ENCODE measurements around the gene TPD52L1.

Gene TPD52L1

GRCh38 chr6:125190667-125191066 is 37.1 kb downstream of the TPD52L1 start:
- ChIA-PET CTCF (interaction anchor here (0.9 kb wide), 1 partner anchor 322 kb away, joined by 3 read pairs; no protein-coding TSS in a partner anchor), POLR2A (ENCODE audit: low non-redundant PET) (no interaction called here)
- DNase-seq (ENCODE audit: low spot score), result no peak
- no peak for TF ChIP-seq CTCF (conservative IDR thresholded peaks at IDR 0.05; ENCODE audit: low read depth)
- H3K27ac ChIP-seq, result no peak overlapping the region

GRCh38 chr6:125191916-125192609 is 38.5 kb downstream of the TPD52L1 start:
- CTCF ChIA-PET, result interaction anchor here (0.6 to 2.2 kb wide), 8 partner anchors 9 to 407 kb away, joined by 3 to 13 read pairs (median 4); partner anchors contain the start of gene HDDC2
- peak; percentile 73 for DNase-seq (ENCODE audit: low spot score)
- POLR2A ChIA-PET (ENCODE audit: low non-redundant PET), result no interaction called here
- peak overlapping the region; percentile 45 for H3K27ac ChIP-seq
- peak; percentile 69 for TF ChIP-seq CTCF (conservative IDR thresholded peaks at IDR 0.05; ENCODE audit: low read depth)

- ChIA-PET CTCF (interaction anchor here (0.5 to 2.2 kb wide), 5 partner anchors 27 to 406 kb away, joined by 3 to 13 read pairs (median 4); no protein-coding TSS in a partner anchor), POLR2A (ENCODE audit: low non-redundant PET) (no interaction called here)
- DNase-seq (ENCODE audit: low spot score), result no peak
- peak; percentile 25; the same call in 1 of the 2 replicates for TF ChIP-seq CTCF (conservative IDR thresholded peaks at IDR 0.05; ENCODE audit: low read depth)
- H3K27ac ChIP-seq, result peak overlapping the region; percentile 45
Measured at GRCh38 chr6:125192610-125192930, 39.0 kb downstream of the TPD52L1 start.

- POLR2A ChIA-PET (ENCODE audit: low non-redundant PET), result interaction anchor here (0.5 kb wide), 1 partner anchor 51 kb away, joined by 3 read pairs; no protein-coding TSS in a partner anchor
- CTCF ChIA-PET, result interaction anchor here (0.5 to 2.2 kb wide), 6 partner anchors 27 to 405 kb away, joined by 3 to 13 read pairs (median 4); no protein-coding TSS in a partner anchor
- peak; percentile 77 for DNase-seq (ENCODE audit: low spot score)
- H3K27ac ChIP-seq, result no peak overlapping the region
- TF ChIP-seq CTCF (conservative IDR thresholded peaks at IDR 0.05; ENCODE audit: low read depth), result no peak
Measured at GRCh38 chr6:125193208-125193607, 39.6 kb downstream of the TPD52L1 start.

GRCh38 chr6:125194941-125195340 is 41.4 kb downstream of the TPD52L1 start:
- no peak for DNase-seq (ENCODE audit: low spot score)
- ChIA-PET POLR2A (ENCODE audit: low non-redundant PET) (no interaction called here), CTCF (interaction anchor here (0.5 kb wide), 1 partner anchor 15 kb away, joined by 3 read pairs; no protein-coding TSS in a partner anchor)
- TF ChIP-seq CTCF (conservative IDR thresholded peaks at IDR 0.05; ENCODE audit: low read depth), result no peak
- no peak overlapping the region for H3K27ac ChIP-seq

- no peak overlapping the region for H3K27ac ChIP-seq
- DNase-seq (ENCODE audit: low spot score), result no peak
- ChIA-PET CTCF (no interaction called here), POLR2A (ENCODE audit: low non-redundant PET) (interaction anchor here (0.8 kb wide), 1 partner anchor 34 kb away, joined by 3 read pairs; no protein-coding TSS in a partner anchor)
- TF ChIP-seq CTCF (conservative IDR thresholded peaks at IDR 0.05; ENCODE audit: low read depth), result no peak
Measured at GRCh38 chr6:125195526-125195925, 42.0 kb downstream of the TPD52L1 start.

All from RWPE1 (cell line).